Subcutaneous adipose tissue (tissue), 4 donors: ENCODE results near the gene SFSWAP. TPM values are rescaled to one million over a fixed set of nuclear protein-coding genes. Genes with fewer than 3 reads are reported as not detected.

Experiments used
- CTCF ChIP-seq: fragments of 450-650 bp; IDR thresholded peaks from one replicate; pipeline ENCODE4 v1.5.1; 2016; ENCODE audit warnings: low read depth, mild to moderate bottlenecking, control low read depth, antibody characterized with exemption, moderate library complexity
- total RNA-seq, 4 donors: library from RNA; depleted of rRNA; stranded (reverse); fragments of >200 nt; gene quantifications; one replicate each; pipeline ENCODE4 v1.1.0, GENCODE V29; 2016

The SFSWAP gene
- total RNA-seq, 4 donors from 2014 or later, result 31.6 to 50.5 (median 42.0) TPM

GRCh38 chr12:131687346-131688125, 23.4 kb upstream of the SFSWAP start:
- no peak for TF ChIP-seq CTCF

- no peak for TF ChIP-seq CTCF
These were observed 22.6 kb upstream of the SFSWAP start for GRCh38 chr12:131688131-131688844.

GRCh38 chr12:131688845-131689154, 22.1 kb upstream of the SFSWAP start:
- TF ChIP-seq CTCF, result no peak

- no peak for TF ChIP-seq CTCF
These were observed 20.6 kb upstream of the SFSWAP start for GRCh38 chr12:131690320-131690719.

GRCh38 chr12:131692431-131692830, 18.5 kb upstream of the SFSWAP start:
- TF ChIP-seq CTCF, result no peak

GRCh38 chr12:131693149-131693548, 17.7 kb upstream of the SFSWAP start:
- no peak for TF ChIP-seq CTCF

GRCh38 chr12:131694116-131694838, 16.6 kb upstream of the SFSWAP start:
- TF ChIP-seq CTCF, result no peak
